C4-2B (cell line): ENCODE data around the gene XKRX.

ENCODE experiments used
- ZFX ChIP-seq: fragments of 450-650 bp; IDR thresholded peaks from 2 replicates; pipeline ENCODE4 v1.6.1; 2017
- TF ChIP-seq, protein P1 (sequence below): fragments of 450-650 bp; conservative IDR thresholded peaks from 2 replicates; pipeline ENCODE4 v1.5.1; 2017; ENCODE audit warnings: mild to moderate bottlenecking

DNA sequence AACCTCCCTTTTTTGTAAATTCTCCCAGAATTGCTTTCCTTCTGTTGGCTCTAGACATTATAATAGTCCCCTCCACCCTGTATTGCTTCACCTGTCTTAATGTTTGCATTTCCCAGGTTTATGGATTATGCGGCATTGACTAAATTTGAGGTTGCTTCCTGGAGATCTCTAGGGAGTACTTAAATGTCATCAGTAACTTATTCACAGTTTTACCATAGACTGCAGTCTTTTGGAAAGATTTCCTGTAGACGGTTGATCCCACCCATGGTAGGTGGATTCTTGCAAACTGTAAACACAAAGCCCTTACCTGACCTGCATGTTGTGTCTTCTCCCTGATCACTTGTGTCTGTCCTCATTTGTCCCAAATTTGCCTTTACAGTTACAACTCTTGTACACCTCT, 48.3 kb downstream of the XKRX start:
- TF ChIP-seq, protein P1, sequence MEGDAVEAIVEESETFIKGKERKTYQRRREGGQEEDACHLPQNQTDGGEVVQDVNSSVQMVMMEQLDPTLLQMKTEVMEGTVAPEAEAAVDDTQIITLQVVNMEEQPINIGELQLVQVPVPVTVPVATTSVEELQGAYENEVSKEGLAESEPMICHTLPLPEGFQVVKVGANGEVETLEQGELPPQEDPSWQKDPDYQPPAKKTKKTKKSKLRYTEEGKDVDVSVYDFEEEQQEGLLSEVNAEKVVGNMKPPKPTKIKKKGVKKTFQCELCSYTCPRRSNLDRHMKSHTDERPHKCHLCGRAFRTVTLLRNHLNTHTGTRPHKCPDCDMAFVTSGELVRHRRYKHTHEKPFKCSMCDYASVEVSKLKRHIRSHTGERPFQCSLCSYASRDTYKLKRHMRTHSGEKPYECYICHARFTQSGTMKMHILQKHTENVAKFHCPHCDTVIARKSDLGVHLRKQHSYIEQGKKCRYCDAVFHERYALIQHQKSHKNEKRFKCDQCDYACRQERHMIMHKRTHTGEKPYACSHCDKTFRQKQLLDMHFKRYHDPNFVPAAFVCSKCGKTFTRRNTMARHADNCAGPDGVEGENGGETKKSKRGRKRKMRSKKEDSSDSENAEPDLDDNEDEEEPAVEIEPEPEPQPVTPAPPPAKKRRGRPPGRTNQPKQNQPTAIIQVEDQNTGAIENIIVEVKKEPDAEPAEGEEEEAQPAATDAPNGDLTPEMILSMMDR, result no peak
- no peak for TF ChIP-seq ZFX
